22Rv1 (cell line): Measurements from ENCODE around the gene GPRASP2.

Experiments used
- ZFX ChIP-seq: fragments of 450-650 bp; IDR thresholded peaks from 2 replicates; pipeline ENCODE4 v1.6.1; 2017; ENCODE audit warnings: antibody characterized with exemption, borderline replicate concordance
- TF ChIP-seq, protein P1 (sequence below): fragments of 450-650 bp; IDR thresholded peaks from 2 replicates; pipeline ENCODE4 v1.5.1; 2017; ENCODE audit warnings: mild to moderate bottlenecking

DNA sequence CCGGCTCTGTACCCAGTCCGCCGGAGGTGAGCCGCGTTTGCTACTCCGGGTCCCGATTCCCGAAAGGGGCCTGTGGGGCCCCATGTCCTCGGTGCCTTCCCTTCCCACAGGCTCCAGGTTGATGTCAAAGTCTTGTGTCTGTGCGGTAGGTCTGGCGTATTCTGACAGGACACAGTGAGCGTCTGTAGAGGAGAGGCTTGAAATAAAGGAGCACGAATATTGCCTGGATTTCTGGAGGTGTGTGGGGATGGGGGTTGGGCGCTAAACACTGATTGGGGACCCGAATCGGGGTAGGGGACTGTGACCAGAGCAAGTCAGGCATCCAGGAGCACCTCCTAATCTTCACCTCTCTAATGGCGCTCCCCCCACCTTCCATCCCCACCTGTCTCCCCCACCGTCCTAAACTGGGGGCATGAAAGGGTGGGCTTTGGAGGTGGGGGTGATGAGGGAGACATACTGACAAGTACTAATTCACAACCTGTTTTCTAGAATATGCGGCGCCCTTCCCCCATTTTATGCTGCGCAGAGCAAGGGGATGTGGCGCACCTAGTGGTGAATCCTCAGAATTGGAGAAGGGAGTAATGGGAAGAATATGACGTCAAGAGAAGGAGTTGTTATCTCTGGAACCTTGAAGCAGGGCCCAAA, 855 bp downstream of the GPRASP2 start:
- TF ChIP-seq, protein P1, sequence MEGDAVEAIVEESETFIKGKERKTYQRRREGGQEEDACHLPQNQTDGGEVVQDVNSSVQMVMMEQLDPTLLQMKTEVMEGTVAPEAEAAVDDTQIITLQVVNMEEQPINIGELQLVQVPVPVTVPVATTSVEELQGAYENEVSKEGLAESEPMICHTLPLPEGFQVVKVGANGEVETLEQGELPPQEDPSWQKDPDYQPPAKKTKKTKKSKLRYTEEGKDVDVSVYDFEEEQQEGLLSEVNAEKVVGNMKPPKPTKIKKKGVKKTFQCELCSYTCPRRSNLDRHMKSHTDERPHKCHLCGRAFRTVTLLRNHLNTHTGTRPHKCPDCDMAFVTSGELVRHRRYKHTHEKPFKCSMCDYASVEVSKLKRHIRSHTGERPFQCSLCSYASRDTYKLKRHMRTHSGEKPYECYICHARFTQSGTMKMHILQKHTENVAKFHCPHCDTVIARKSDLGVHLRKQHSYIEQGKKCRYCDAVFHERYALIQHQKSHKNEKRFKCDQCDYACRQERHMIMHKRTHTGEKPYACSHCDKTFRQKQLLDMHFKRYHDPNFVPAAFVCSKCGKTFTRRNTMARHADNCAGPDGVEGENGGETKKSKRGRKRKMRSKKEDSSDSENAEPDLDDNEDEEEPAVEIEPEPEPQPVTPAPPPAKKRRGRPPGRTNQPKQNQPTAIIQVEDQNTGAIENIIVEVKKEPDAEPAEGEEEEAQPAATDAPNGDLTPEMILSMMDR, result peak; percentile 64
- no peak for TF ChIP-seq ZFX
